Measurements from ENCODE around the gene SRP19. TPM values are rescaled to one million over a fixed set of nuclear protein-coding genes. Genes with fewer than 3 reads are reported as not detected.

Gene SRP19
- polyA plus RNA-seq, 2 of the 4 experiments (the other 2 are of a cell fraction), result 93.5 to 144 TPM

- WGBS (ENCODE audit: missing lambda C conversion rate), result 77% methylated on average over 5 of the region's 5 CpGs
- DNase-seq (ENCODE audit: low read depth in 1 of 2, low spot score in 1 of 2) (no peak), ATAC-seq (no peak), FAIRE-seq (no peak)
- Histone ChIP-seq H3K4me1 (no peaks in the 10 kb centered on the region), H3K9me3 (no peaks in the 10 kb centered on the region), H3K4me2 (no peak overlapping the region), H3K4me3 (no peak overlapping the region), H3K27ac (no peak overlapping the region)
- TF ChIP-seq CHD4 (IDR thresholded peaks at IDR 0.05; ENCODE audit: borderline replicate concordance) (no peak), RNF2 (IDR thresholded peaks at IDR 0.05; ENCODE audit: borderline replicate concordance, low read depth) (no peak), HOXA7 (CRISPR knock-in tag; IDR thresholded peaks at IDR 0.05) (no peak), POLR2A (IDR thresholded peaks at IDR 0.05; ENCODE audit: low read length) (no peak), USF2 (IDR thresholded peaks at IDR 0.05) (no peak), MAFK (IDR thresholded peaks at IDR 0.05; ENCODE audit: partially characterized antibody) (no peak), NPAS2 (CRISPR knock-in tag; IDR thresholded peaks at IDR 0.05; ENCODE audit: borderline replicate concordance) (no peak), REST (IDR thresholded peaks at IDR 0.05) (no peak), POLR2AphosphoS2 (conservative IDR thresholded peaks at IDR 0.05; ENCODE audit: low read length) (no peak), EHF (CRISPR knock-in tag; IDR thresholded peaks at IDR 0.05) (no peak), CBX8 (IDR thresholded peaks at IDR 0.05) (no peak), RARB (CRISPR knock-in tag; IDR thresholded peaks at IDR 0.05) (no peak), ESRRA (IDR thresholded peaks at IDR 0.05; ENCODE audit: borderline replicate concordance, low read length) (no peak), FOXS1 (CRISPR knock-in tag; IDR thresholded peaks at IDR 0.05) (no peak)
- CTCF ChIA-PET, result interaction anchor here (1.4 kb wide), 1 partner anchor 295 kb away, joined by 3 read pairs; no protein-coding TSS in a partner anchor
- POLR2A ChIA-PET, result no interaction called here
These were observed 14.5 kb upstream of the SRP19 start for GRCh38 chr5:112846556-112846955.

- Histone ChIP-seq H3K4me2 (no peak overlapping the region), H3K4me1 (no peaks in the 10 kb centered on the region), H3K4me3 (no peak overlapping the region), H3K27ac (no peak overlapping the region), H3K9me3 (no peaks in the 10 kb centered on the region)
- no peak for ATAC-seq
- ChIA-PET CTCF (no interaction called here), POLR2A (no interaction called here)
- no peak for DNase-seq (ENCODE audit: low read depth in 1 of 2, low spot score in 1 of 2)
- no peak for TF ChIP-seq ZSCAN20 (CRISPR knock-in tag; IDR thresholded peaks at IDR 0.05)
- FAIRE-seq, result peak; percentile 18
These were observed 13.8 kb upstream of the SRP19 start for GRCh38 chr5:112847306-112847705.

GRCh38 chr5:112848116-112848811 lies 12.8 kb upstream of the SRP19 start:
- FAIRE-seq (peak; percentile 13), DNase-seq (ENCODE audit: low read depth in 1 of 2, low spot score in 1 of 2) (peak; percentile 33 to 71), ATAC-seq (peak; percentile 96 to 99)
- ChIA-PET POLR2A (interaction anchor here (1.0 kb wide), 1 partner anchor 13 kb away, joined by 6 read pairs; the partner anchor contains the start of gene SRP19), CTCF (interaction anchor here (0.5 to 1.6 kb wide), 22 partner anchors 9 to 747 kb away, joined by 3 to 16 read pairs (median 4); partner anchors contain the start of gene SRP19)
- H3K9me3 ChIP-seq, result no peaks in the 10 kb centered on the region
- TF ChIP-seq RAD21 (conservative IDR thresholded peaks at IDR 0.05 in 1 of 2, IDR thresholded peaks at IDR 0.05 in 1 of 2) (peak; percentile 42 to 54; a peak in 4 of 5 replicates), SMC3 (IDR thresholded peaks at IDR 0.05) (peak; percentile 61), RFX5 (IDR thresholded peaks at IDR 0.05) (no peak), CTCF (IDR thresholded peaks at IDR 0.05) (peak; percentile 63)
- H3K4me3 ChIP-seq, result no peak overlapping the region
- WGBS (ENCODE audit: missing lambda C conversion rate), result 36% methylated on average over 8 of the region's 8 CpGs
- no peak overlapping the region for H3K27ac ChIP-seq
- no peaks in the 10 kb centered on the region for H3K4me1 ChIP-seq
- peak overlapping the region; percentile 33; the same call in 1 of the 3 replicates for H3K4me2 ChIP-seq
